GM19240 (cell line): ENCODE data around the gene CFAP77.

Source experiments
- DNase-seq: peaks from one replicate; pipeline ENCODE4 v3.0.0; 2011; ENCODE audit warnings: low spot score; ENCODE audit not compliant: insufficient read length

CFAP77 gene

DNA sequence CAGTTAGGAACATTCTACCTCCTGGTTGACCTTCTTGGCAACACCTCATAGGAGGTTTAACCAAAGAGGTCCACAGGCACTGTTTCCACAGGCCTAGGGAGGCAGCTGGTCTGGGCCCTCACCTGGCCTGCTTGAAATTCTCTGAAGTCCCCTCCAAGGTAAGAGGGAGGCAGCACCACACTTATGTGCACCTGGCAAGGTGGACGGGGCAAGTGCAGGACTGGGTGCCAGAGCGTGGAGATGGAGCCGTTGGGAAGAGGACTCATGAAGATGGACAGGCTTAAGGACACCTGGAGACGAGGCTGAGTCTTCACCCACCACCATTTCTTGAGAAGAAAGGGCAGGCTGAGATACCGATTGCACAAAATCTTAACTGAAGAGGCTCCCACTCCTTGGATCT, 165.8 kb downstream of the CFAP77 start:
- DNase-seq: no peak

DNA sequence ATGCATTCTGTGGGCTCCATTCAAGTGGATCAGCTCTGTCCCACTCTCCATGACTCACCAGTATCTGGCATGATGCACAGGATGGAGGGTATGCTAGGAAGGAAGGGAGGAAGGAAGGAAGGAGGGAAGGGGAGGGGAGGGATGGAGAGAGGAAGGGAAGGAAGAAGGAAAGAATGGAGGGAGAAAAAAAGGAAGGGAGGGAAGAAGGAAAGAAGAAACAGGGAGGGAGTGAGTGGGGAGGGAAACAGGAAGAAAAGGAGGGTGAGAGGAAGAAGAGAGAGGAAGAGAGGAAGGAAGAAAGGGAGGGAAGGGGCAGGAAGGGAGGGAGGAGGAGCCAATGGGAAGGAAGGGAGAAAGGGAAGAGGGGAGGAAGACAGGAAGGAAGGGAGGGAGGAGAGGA, 167.1 kb downstream of the CFAP77 start:
- DNase-seq: no peak

DNA sequence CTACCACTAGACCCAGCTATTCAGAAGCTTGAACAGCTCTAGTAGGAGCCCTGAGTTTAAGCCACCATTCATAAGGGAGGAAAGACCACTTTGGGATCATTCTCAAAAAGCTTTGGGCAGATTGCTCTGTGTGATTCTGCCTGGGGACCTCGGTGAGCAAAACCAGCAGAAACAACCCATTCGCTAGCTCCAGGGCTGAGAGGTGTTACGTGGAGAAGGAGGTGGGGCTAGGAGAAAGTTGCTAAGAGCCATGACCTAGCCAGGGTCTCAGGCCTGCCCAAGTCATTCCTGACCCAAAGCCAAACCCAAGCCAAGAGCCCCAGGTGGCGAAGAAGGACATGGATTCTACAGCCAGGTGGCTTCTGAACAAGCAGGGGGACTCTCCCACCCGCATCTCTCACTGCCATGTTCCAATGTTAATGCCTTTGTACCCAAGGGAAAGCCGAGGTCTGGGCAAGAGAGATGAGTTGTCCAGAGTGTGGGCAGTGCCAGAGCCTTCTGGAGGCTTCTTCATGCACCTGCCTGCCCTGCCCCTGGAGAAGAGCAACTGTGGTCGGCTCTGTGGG, 168.4 kb downstream of the CFAP77 start:
- no peak for DNase-seq

DNA sequence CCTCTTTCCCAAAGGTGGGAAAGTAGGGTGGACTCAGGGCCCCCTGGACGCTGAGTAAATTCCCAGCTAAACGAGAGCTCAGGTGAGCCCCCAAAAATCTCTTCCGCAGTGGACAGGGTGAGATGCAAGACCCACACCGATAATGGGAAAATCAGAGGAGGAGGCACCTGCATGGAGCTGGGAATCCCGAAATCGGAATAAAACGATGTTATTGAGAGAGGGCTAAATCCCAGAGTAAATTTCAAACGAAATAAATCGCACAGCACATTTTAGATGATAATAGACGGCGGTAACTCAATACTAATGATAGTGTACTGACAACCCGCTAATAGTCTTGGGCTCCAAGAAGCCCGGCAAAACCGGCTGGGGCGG, 169.4 kb downstream of the CFAP77 start:
- DNase-seq: no peak

DNA sequence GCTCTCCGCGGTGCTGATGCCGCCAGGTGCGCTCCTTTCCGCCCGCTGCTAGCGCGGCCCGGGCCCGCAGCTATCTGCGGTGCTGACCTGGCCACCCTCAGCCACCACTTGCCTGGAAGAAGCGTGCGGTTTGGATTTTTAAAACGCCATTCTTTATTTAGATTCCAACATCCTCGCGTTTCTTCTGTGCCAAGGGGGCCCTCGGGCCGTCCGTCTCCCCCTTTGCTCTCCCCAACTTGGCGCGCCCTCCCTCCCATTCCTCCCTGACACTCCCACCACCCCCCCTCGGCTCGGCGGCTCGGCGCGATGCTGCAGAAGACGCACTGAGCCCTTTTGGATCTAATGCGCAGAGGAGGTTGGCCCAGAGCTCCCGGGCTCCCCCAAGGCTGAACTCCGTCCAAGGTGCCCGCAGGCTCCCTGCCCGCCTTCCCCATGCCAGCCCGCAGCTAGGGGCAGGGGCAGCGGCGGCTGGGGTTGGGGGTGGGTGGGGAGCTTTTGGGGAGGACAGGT, 172.3 kb downstream of the CFAP77 start, which contains the start of gene BARHL1:
TSS of gene BARHL1 (plus strand) at position 331 of the 510 bp plus-strand sequence. CDS start 192 bp downstream, outside the sequence.
- DNase-seq: no peak

DNA sequence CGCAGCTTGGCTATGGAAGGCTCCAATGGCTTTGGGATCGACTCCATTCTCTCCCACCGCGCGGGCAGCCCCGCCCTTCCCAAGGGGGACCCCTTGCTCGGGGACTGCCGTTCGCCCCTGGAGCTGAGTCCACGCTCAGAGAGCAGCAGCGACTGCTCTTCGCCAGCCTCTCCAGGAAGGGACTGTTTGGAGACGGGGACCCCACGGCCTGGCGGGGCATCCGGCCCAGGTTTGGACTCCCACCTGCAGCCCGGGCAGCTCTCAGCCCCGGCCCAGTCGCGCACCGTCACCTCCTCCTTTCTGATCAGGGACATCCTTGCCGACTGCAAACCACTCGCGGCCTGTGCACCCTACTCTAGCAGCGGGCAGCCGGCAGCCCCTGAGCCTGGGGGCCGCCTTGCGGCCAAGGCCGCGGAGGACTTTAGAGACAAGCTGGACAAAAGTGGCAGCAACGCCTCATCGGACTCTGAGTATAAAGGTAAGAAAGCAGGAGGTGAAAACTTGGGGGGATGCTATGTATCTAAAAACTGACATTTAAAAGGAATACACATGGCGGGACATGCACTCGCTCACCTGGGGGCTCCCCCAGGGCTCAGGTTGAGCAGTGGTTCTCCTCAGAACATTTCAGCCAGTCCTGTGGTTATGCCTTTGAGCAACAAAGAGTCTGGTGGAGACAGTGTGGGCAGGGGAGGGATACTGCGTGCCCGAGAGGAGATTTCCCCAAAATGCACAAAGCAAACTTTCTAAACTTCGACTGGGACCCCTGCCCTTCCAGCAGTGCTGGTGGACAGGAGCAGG, 173.0 kb downstream of the CFAP77 start:
- DNase-seq: no peak

DNA sequence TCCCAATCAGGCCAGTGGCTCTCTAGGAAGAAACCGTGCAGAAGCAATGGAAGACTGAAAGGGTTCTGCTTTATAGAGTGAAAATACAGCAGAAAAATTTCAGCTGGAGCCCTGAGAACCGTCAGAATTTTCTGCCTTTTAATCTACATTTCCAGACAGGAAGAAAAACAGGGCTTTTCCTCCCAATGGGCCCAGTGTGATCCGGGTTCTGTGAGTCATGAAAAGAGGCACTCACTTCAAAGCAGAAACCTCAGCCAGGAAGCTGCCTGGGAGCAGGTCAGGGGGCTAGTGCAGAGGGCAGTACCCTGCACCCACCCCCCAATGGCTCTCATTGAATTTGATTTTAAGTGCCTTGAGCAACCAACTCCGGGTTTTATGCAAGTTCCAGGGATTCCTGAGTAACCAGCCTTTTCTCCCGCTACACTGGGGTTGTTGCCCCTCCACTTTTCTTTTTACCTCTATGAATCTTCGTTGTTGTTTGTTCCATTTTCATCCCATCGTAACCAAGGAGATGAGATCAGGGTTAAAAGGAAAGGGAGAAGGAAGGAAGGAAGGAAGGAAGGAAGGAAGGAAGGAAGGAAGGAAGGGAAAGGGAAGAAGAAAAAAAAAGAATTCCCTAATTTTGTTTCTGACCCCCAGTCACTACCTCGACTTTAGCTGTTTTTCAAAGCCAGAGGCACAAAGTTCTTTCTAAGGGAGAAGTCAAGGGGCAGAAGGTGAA, 173.7 kb downstream of the CFAP77 start:
- DNase-seq: no peak

DNA sequence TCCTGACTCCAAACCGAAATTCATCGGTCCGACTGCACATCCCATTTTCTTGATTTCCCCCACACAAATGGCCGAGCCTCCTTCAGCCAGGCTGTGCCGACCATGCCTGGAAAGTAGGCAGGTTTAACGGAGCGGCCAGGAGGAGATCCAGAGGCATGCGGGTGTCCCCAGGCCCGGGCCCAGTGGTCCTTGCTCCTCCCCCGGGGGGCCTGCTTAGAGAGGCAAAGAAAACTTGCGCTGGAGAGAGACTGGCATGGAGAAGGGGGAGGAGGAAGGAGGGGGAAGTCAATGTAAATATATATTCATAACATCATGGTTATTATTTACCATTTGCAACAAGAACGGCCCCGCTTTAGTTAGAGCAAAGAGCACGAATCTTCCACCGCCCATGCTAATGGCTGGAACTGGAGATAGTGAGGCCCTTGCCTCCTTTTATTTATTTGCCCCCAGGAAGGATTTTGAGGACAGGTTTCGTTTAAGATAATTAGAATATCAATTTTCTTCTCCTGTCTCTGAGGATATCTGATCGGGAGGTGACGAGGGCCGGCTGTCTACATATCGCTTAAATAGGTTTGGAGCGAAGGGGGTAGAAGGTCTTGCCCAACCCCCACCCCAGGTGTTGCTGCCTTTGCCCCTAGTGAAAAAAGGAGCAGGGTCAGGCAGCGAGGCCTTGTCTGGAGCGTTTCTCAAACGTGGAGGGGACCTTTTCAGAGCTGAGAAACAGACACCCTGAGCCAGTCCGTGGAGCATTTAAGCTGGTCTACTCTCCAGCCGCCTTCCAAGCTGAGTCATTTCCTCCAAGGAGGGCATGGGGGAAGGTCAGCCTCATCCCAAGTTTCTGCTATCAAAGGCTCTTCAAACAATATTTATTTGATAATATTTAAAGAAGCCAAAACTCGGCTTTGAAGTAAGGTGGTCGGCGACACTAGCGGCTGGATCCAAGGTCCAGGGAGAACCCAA, 174.9 kb downstream of the CFAP77 start:
- DNase-seq: no peak

DNA sequence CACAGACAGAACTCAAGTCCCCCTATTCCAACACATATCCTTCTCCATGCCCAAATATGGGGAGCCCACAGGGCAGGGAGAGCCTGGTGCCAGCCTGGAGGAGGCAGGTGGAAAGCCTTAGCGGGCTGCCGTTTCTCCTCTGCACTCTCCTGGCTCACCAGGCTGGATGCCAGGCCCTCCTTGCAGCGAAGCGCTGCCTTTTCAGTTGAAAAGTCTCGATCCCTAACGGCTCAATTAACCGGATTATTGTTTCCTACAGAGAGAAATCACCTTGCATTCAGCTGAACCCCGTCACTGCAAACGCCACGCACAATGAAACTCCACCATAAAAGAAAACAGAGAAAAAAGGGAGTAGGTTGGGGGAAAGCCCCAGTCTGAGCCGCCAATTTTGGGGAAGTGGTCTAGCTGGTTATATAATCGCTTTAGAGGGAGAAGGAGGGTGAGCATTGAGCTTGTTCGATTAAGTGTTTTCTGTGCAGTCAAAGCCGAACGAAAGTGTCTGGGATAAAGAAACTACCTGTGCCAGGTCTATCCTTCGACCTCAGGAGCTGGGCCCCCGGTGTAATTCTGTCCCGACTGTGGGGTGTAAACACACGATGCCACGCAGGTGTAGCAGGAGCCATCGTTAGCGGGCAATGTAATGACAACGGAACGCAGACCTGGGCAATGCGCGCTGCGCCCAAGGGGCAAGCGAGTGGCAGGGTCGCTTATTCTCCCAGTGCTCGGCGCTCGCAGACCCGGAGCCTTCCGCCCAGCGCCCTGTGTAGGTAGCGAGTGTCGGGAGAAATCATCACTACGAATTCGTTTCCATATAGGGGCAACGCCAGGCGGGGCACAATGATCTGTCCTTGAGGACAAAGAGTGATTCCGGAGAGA, 176.2 kb downstream of the CFAP77 start:
- DNase-seq: no peak

DNA sequence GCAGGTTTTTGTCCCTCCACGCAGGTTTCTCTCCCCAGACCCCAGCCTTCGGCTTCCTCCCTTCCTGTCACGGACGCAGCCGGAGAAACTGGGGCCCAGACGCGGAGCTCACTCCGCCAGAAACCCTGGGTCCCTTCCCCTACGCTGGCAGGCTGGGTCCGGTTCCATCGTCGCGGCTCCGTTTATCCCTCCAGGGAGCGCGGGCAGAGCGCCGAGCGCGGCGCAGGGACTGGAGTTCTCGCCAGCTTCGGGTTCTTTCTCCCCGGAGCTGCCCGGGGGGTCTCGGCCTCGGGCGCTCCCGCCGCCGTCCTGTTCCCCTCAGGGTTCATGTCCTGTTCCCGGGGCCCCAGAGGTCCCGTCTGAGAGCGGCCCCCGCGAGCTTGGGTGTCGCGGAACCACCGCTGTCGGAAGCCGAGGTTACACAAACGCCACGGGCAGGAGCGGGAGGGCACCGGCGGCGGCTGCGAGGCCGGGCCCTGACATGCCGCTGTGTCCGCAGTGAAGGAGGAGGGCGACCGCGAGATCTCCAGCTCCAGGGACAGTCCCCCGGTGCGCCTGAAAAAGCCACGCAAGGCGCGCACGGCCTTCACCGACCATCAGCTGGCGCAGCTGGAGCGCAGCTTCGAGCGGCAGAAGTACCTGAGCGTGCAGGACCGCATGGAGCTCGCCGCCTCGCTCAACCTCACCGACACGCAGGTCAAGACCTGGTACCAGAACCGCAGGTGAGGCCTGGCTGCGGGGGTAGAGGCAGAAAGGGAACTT, 177.0 kb downstream of the CFAP77 start:
- DNase-seq: no peak

DNA sequence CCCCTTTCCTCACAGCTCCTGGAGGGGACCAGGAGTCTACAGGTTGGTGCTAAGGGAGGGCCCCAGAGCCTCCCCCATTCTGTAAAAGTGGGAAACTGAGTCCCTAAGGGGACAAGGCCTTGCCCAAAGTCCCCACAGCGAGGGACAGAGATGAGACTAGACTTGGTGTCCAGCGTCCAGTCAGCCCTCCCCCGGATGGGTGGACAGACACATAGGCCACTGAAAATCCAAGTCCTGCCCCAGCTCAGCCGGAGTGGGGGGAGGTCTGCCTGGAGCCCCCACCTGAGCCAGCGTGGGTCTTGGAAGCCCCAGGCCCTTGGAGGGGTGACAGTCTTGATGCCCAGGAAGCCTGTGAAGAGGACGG, 177.6 kb downstream of the CFAP77 start:
- no peak for DNase-seq

DNA sequence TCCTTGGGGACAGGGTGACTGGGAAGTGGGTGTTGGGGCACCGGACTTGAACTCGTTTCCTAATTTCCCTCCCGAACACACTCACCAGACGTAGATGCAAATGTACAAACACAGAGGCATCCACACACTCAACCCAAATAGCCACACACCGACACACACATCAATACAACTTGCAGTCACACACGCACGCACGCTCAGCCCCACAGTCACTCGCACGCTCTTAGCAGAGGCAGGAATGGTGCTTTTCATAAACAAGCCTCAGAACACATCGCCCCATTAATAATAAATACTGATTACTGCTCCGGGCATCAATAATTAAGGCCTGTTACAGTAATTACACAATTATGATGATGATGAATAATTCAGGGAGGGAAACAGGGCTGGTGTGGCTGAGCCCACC, 178.1 kb downstream of the CFAP77 start:
- no peak for DNase-seq

DNA sequence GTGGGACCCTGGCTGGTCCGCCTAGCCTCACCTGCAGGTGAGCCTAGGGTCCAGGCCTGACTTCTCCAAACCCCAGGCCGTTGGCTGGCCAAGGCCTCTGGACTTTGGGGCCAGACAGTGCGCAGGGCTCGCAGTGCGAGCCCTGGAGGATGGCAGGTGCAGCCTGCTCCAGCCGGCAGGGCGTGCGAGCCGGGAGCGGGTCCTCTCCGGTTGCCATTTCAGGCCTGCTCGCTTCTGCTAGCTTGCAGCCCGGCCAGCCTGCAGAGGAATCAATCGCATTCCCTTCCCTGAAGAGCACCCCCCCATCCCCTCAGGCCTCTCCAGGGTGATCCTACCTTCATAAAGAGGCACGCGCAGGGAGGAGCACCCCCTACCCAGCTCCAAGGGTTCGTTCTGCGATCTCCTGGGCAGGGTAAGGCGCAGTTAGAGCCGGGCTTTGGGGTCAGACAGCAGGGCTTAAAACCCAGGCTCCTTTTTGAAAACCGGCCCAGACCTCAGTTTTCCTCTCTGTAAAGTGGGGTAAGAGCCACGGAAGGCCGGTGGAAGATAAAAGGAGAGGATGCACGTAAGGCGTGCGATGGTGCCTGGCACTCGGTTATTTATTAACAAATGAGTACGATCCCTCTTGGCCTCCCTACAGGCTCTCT, 178.6 kb downstream of the CFAP77 start:
- no peak for DNase-seq

DNA sequence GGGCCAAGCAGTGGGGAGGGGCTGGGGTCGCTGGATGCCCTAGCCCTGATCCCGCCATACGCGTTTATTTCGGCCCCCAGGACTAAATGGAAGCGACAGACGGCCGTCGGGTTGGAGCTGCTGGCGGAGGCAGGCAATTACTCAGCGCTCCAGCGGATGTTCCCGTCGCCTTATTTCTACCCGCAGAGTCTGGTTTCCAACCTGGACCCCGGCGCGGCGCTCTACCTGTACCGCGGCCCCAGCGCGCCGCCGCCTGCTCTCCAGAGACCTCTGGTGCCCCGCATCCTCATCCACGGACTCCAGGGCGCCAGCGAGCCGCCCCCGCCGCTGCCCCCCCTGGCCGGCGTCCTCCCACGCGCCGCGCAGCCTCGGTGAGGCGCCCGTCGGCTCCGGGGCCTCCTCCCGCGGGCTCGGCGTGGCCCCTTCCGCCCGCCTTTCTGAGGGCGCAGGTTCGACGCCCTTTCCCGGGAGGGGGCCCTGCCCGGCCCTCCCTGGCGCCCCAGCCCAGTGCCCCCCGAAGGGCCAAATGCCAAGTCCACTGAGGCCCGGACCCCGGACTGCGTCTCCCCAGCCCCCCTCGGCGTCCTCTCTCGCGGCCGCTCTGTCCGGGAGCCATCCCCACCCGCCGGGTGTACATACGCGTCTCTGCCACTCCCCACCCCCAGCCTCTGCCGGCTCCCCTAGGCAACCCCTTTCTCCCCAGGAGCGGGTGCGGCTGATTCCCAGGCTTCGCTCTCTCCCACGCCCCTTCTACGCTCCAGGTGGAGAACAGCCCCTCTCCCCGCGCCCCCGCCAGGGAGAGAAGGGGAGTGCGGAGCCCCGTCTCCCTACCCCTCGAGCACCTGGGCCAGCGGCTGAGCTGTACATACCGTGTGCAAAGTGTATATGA, 179.4 kb downstream of the CFAP77 start:
- DNase-seq: no peak

DNA sequence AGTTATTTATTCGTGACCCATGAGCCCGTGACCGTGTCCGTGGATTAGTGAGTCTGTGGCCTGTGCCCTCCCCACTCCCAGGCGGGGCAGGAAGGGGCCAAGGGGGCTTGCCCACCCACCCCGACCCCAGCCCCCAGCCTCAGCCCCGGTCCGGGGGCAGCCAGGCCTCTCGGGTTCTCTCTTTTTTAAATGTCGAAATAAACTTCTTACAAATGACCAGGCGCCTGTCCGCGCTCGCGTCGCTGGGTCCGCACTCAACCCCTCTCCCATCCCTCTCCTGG, 180.0 kb downstream of the CFAP77 start:
- no peak for DNase-seq

DNA sequence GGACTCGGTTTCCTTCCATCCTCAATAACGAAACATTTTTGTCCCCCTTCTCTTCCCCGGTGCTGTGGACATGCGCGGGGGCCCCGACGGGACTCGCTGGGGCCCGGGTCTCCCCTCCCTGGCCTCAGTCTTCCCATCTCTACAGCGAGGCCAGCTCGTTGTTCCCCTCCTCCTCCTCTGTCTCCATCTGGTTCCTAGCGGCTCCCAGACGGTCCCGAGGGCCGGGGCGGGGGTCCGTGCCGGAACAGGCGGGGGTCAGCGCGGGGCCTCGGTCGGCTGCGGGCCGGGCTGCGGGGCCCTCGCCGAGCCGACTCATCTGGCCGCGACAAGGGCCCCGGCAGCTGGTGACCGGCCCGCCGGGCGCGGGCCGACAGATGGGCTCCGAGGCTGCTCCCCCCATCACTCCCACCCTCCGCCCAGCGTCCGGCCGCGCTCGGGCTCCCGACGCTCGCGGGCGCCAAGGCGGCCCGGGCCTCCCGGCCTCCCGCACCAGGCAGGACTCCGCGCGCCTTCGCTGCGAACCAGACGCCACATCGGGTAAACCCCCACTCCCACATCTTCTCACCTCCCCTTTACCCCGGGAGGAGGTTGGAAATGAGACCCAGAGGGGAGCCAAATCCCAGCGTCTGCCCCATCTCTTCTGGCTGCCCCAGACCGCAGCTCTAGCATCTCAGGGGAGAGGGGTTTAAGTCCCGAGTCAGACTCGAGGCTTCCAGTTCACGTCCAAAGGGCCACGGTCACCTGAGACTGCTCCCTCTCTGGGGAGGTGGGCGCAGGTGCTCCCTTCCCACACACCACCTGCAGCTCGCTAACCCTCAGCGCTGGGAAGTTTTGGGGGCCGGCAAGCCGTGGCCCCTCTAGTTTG, 180.5 kb downstream of the CFAP77 start:
- DNase-seq: no peak

DNA sequence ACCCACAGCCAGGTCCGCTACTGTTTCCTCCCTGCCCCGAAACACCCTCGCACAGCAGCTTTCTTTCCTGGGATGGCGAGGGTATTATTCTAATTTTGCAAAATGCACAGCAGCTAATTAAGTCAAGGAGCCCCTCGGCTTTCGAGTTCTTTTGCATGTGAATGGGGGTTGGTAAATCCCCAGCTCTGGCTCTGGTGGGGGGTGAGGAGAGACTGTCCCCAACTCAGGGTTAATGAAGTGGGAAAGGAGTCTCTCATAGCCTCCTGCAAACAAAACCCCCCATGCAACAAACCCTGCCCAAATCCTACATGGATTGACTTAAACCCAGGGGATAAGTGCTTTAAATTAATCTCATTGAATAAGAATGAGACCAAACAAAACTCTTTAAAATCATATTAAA, 181.2 kb downstream of the CFAP77 start:
- DNase-seq: no peak
